GM21390 (cell line): ENCODE measurements around the gene KCP.
A peak's percentile ranks its signal among the peaks of the same experiment; 100 is the strongest.
"Not testable (repeated sequence)": the region's sequence is repeated elsewhere in the genome, so short reads cannot be mapped to it uniquely, and the experiment has no call there.

Experiments
- ATAC-seq: cut with Tn5 transposase; IDR thresholded peaks from one replicate; pipeline ENCODE4 v1.9.1; 2021; ENCODE audit not compliant: unreplicated experiment

The KCP gene

GRCh38 chr7:128910569-128910945 is at the start of gene KCP:
KCP (minus strand) TSS chr7:128910709; CDS start chr7:128910676, 33 bp downstream.
- no peak for ATAC-seq

DNA sequence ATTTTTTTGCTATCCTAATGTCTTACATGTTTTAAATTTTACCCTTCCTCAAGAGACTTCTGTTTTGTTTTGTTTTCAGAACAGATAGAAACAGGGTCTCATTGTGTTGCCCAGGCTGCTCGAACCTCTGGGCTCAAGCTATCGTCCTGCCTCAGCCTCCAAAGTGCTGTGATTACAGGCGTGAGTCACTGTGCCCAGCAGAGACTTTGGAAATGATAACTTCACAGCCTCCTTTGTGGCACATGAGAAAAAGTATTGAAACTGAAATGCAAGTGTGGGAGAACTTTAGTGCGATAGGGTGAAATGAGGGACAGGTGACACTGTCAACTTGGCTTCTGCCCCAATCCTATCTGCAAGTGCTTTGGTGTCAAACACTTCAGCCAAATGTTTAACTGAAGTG is 48.8 kb upstream of the KCP start:
- ATAC-seq: no peak

DNA sequence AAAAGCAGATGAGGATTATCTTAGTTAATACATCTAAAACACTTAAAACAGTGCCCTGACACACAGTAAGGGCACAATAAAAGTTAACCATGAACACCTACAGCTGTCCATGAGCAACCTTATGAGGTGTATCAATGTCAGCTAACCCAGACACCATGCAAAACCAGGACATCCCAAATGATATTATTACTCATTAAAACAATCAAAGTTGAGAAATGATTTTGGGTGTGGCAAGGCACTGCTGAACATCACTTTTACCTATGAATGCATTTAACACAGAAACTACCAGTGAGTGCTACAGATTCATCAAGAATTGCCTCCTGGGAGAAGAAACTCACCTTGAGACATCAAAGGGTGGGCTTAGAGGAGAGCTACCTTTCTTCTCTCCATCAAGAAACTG is 45.5 kb upstream of the KCP start:
- ATAC-seq: no peak

- ATAC-seq: peak; percentile 75
Observed at GRCh38 chr7:128954830-128955802, 44.6 kb upstream of the KCP start.

DNA sequence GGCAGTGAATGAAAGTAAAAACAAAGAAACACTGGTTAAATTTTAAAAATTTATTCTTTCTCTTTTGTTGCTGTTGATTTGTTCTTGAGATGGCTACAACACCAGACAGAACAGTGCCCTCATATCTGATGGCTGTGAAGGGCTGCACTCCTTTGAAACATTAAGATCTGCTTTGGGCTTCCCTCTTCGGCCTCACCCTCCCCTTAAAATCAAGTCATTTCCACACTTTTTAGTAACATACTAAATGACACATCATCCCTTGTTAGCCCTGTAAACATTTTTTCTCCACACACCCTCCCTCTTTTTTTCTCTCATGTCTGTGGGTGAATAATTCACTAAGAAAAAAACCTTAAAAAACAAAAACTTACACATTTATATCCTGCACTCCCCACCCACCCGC is 43.6 kb upstream of the KCP start:
- ATAC-seq: no peak

- no peak for ATAC-seq
Observed at GRCh38 chr7:128951296-128951695, 40.8 kb upstream of the KCP start.

GRCh38 chr7:128948976-128949760 is 38.7 kb upstream of the KCP start:
- no peak for ATAC-seq

DNA sequence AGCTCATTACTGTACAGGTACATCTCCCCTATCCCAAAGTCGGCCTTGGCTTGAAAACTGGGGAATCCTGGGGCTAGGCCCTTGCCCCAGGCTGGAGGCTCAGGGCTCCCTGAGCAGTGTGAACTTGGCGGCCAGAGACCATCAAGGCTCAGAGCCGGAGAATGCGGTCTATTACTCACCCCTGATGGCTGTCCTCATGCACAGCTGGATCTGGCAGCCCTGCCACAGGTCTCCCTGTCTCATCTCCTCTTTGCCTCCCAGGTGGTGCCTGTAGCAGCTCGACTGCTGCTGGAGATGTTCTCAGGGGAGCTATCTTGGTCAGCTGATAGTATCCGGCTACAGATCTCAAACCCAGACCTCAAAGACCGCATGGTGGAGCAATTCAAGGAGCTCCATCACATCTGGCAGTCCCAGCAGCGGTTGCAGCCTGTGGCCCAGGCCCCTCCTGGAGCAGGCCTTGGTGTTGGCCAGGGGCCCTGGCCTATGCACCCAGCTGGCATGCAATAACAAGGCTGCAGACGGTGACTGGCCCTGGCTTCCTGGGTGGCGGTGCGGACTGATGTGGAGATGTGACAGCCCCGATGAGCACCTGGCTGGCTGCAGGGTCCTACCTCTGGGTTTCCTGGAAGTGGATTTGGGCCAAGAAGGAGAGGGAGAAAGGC is 37.9 kb upstream of the KCP start:
- no peak for ATAC-seq

GRCh38 chr7:128947854-128948253 is 37.3 kb upstream of the KCP start:
- no peak for ATAC-seq

GRCh38 chr7:128946936-128947830 is 36.7 kb upstream of the KCP start:
- ATAC-seq: no peak

DNA sequence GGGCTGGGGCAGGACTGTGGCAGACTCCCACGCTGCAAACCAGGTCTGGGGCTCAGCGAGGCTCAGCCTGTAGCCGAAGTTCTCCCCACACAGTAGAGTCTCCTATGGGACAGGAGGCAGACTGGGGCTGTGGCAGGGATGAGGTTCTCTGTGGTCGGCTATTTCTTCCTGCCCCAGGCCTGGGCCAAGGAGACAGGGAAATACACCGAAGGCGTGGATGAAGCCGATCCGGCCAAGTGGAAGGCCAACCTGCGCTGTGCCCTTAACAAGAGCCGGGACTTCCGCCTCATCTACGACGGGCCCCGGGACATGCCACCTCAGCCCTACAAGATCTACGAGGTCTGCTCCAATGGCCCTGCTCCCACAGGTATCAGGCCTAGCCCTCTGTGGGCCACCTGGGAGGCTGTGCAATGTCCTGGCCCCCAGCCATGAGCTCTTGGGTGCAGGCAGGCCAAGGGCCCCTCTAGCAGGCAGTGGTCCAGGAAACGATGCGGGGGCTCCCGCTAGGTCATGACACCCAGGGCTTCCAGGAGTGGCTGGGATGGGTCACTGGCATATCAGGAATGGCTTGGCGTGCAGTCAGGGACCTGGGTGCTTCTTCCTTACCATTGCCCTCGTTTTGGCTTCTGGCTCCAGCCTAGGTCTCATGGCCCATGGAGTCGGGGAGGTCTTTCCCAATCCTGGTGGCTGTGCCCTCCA is 35.3 kb upstream of the KCP start:
- no peak for ATAC-seq

GRCh38 chr7:128944487-128945236 is 34.2 kb upstream of the KCP start:
- no peak for ATAC-seq

DNA sequence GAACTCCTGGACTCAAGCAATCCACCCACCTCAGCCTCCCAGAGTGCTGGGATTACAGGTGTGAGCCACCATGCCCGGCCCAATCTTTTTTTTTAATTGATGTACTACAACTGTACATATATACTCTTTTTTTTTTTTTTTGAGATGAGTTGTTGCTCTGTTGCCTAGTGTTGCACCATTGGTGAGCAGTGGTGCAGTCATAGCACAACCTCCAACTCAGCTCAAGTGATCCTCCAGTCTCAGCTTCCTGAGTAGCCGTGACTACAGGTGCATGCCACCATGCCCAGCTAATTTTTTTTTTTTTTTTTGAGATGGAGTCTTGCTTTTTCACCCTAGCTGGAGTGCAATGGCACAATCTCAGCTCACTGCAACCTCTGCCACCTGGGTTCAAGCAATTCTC is 32.7 kb upstream of the KCP start:
- not testable (repeated sequence) for ATAC-seq

DNA sequence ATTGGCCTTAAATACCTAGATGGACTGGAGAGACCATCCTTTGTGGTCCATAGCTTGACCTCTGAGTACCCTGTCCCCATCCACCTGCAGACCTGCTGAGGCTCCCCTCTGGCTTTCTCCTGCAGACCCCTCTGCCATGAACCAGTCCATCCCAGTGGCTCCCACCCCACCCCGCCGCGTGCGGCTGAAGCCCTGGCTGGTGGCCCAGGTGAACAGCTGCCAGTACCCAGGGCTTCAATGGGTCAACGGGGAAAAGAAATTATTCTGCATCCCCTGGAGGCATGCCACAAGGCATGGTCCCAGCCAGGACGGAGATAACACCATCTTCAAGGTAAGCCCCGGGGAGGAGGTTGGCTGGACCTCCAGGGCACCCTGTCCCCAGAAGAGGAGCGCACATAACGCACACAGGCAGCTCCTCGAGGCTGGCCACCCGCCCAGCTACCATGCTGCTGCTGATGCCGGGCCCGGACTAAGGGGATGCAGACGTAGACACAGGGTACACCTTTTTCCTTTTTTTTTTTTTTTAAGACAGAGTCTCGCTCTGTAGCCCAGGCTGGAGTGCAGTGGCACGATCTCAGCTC is 31.5 kb upstream of the KCP start:
- ATAC-seq: no peak

- no peak for ATAC-seq
Observed at GRCh38 chr7:128941323-128941890, 30.9 kb upstream of the KCP start.

DNA sequence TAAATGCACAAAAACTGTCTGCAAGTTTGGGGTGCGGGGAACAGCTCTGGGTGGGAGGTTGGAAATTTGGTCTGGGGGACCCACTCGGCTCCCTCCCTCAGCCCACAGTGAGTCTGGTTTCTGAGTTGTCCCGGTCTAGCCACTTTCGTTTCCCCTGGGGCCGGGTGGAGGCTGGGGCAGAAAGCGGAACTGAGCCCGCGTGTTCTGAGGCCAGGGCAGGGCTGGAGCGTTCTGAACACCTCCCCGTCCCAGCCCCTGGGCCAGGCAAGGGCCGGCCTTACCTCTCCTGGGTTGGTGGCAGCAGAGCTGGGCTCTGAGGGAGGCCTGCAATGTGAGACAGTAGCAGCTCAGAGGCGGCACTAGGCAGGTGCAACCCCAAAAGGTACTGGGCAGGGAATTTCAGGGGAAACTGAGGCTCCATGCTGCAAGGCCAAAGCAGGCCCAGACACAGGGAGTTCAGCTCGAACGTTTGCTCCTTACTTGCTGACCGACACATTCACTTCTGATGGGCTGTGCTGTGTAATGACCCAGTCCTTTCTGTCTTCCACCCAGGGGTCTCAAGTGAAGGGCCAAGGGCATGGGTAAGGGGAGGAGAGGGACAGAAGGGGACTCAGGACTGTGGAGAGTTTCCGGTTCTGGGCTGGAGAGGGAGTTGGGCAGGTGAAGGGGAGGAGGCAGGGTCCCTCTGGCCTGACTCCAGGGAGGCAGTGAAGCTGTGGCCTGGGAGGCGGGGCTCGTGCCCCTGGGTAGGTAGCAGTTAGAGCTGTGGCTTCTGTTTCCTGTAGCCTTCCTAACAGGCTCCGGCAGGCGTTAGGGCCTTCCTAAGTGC is 30.2 kb upstream of the KCP start:
- ATAC-seq: peak; percentile 64

- no peak for ATAC-seq
Observed at GRCh38 chr7:128939861-128940410, 29.4 kb upstream of the KCP start.
